Activated naive CD4-positive, alpha-beta T cell treated with anti-CD3 and anti-CD28 coated beads for 36 hours (primary cell): ENCODE results near the gene NCAPH2. TPM values are rescaled to one million over a fixed set of nuclear protein-coding genes. Genes with fewer than 3 reads are reported as not detected.

Experiments used
- CTCF ChIA-PET: fragments of 350-600 bp; sonication (Branson Sonifier 250); formaldehyde crosslinking; loops from one replicate; lab custom pipeline; 2021; ENCODE audit warnings: antibody characterized with exemption; lab: Charles Lee
- DNase-seq: peaks from one replicate; pipeline ENCODE4 v3.0.0-alpha.2; 2020
- H3K27ac Mint-ChIP-seq: one replicate; pipeline ENCODE4 v1.8.0; 2021; ENCODE audit warnings: mild to moderate bottlenecking, mixed read lengths
- H3K27me3 Mint-ChIP-seq: one replicate; pipeline ENCODE4 v1.8.0; 2021; ENCODE audit warnings: low read depth, mixed read lengths
- H3K36me3 Mint-ChIP-seq: one replicate; pipeline ENCODE4 v1.8.0; 2021; ENCODE audit warnings: low read depth, mixed read lengths
- H3K4me1 Mint-ChIP-seq: one replicate; pipeline ENCODE4 v1.8.0; 2021; ENCODE audit warnings: low read depth, mixed read lengths
- H3K4me3 Mint-ChIP-seq: one replicate; pipeline ENCODE4 v1.8.0; 2021; ENCODE audit warnings: mild to moderate bottlenecking, moderate library complexity, mixed read lengths
- H3K9me3 Mint-ChIP-seq: one replicate; pipeline ENCODE4 v1.8.0; 2021; ENCODE audit warnings: mixed read lengths
- intact Hi-C: fragments of 100-400 bp; cut with micrococcal nuclease; formaldehyde crosslinking; loops from one replicate; pipeline ENCODE4 v1.15.1; 2023
- total RNA-seq, 2 experiments: library from RNA; stranded (reverse); gene quantifications; one replicate each; pipeline ENCODE4 v1.2.3, GENCODE V29; 2021

The NCAPH2 gene
- total RNA-seq, 2 experiments from 2014 or later, result 104 to 115 TPM

GRCh38 chr22:50502628-50503474 is 5.2 kb upstream of the NCAPH2 start:
- DNase-seq, result no peak
- Mint-ChIP-seq H3K9me3 (no peaks in the 10 kb centered on the region), H3K4me1 (peaks cover 4% of the 10 kb centered on the region), H3K36me3 (peaks cover 4% of the 10 kb centered on the region), H3K27me3 (no peaks in the 10 kb centered on the region), H3K27ac (no peak overlapping the region), H3K4me3 (no peak overlapping the region)
- CTCF ChIA-PET, result interaction anchor here (1.5 kb wide), 1 partner anchor 23 kb away, joined by 3 read pairs; no protein-coding TSS in a partner anchor
- intact Hi-C loops, result no loop called here

GRCh38 chr22:50503475-50504145 is 4.4 kb upstream of the NCAPH2 start:
- peaks cover 6% of the 10 kb centered on the region for H3K36me3 Mint-ChIP-seq
- H3K27ac Mint-ChIP-seq, result no peak overlapping the region
- peaks cover 4% of the 10 kb centered on the region for H3K4me1 Mint-ChIP-seq
- no peak overlapping the region for H3K4me3 Mint-ChIP-seq
- no peaks in the 10 kb centered on the region for H3K27me3 Mint-ChIP-seq
- intact Hi-C loops, result no loop called here
- H3K9me3 Mint-ChIP-seq, result no peaks in the 10 kb centered on the region
- CTCF ChIA-PET, result interaction anchor here (1.5 kb wide), 1 partner anchor 22 kb away, joined by 3 read pairs; no protein-coding TSS in a partner anchor
- DNase-seq, result no peak

GRCh38 chr22:50504369-50505211 is 3.4 kb upstream of the NCAPH2 start:
- peaks cover 13% of the 10 kb centered on the region for H3K4me1 Mint-ChIP-seq
- no peak for DNase-seq
- no peak overlapping the region for H3K27ac Mint-ChIP-seq
- H3K27me3 Mint-ChIP-seq, result no peaks in the 10 kb centered on the region
- CTCF ChIA-PET, result no interaction called here
- intact Hi-C loops, result no loop called here
- H3K4me3 Mint-ChIP-seq, result no peak overlapping the region
- H3K36me3 Mint-ChIP-seq, result peaks cover 6% of the 10 kb centered on the region
- H3K9me3 Mint-ChIP-seq, result no peaks in the 10 kb centered on the region

GRCh38 chr22:50505276-50505775 is 2.7 kb upstream of the NCAPH2 start:
- peaks cover 18% of the 10 kb centered on the region for H3K4me1 Mint-ChIP-seq
- no peaks in the 10 kb centered on the region for H3K9me3 Mint-ChIP-seq
- intact Hi-C loops, result no loop called here
- no peaks in the 10 kb centered on the region for H3K27me3 Mint-ChIP-seq
- H3K27ac Mint-ChIP-seq, result no peak overlapping the region
- peaks cover 6% of the 10 kb centered on the region for H3K36me3 Mint-ChIP-seq
- CTCF ChIA-PET, result no interaction called here
- no peak overlapping the region for H3K4me3 Mint-ChIP-seq
- DNase-seq, result no peak

- CTCF ChIA-PET, result no interaction called here
- H3K27me3 Mint-ChIP-seq, result no peaks in the 10 kb centered on the region
- DNase-seq, result no peak
- H3K4me1 Mint-ChIP-seq, result peaks cover 18% of the 10 kb centered on the region
- no peaks in the 10 kb centered on the region for H3K9me3 Mint-ChIP-seq
- H3K36me3 Mint-ChIP-seq, result peaks cover 6% of the 10 kb centered on the region
- peak overlapping the region; percentile 96 for H3K4me3 Mint-ChIP-seq
- intact Hi-C loops, result loop anchor here (2.0 kb wide), 1 partner anchor 31 kb away; the partner anchor contains the start of gene SBF1
- no peak overlapping the region for H3K27ac Mint-ChIP-seq
These were observed 2.0 kb upstream of the NCAPH2 start for GRCh38 chr22:50505776-50506610.

GRCh38 chr22:50506611-50507420 is 1.2 kb upstream of the NCAPH2 start:
- no peak for DNase-seq
- no peaks in the 10 kb centered on the region for H3K9me3 Mint-ChIP-seq
- no peaks in the 10 kb centered on the region for H3K27me3 Mint-ChIP-seq
- CTCF ChIA-PET, result interaction anchor here (2.8 kb wide), 1 partner anchor 18 kb away, joined by 22 read pairs; the partner anchor contains the start of gene SCO2
- peak overlapping the region; percentile 89 for H3K27ac Mint-ChIP-seq
- H3K4me1 Mint-ChIP-seq, result peaks cover 20% of the 10 kb centered on the region
- peak overlapping the region; percentile 96 for H3K4me3 Mint-ChIP-seq
- intact Hi-C loops, result loop anchor here (1.0 to 2.0 kb wide), 2 partner anchors 32 to 38 kb away; partner anchors contain the start of gene SBF1
- peaks cover 6% of the 10 kb centered on the region for H3K36me3 Mint-ChIP-seq

GRCh38 chr22:50507421-50507990 is 518 bp upstream of the NCAPH2 start, which contains the start of gene LMF2:
Gene LMF2 (minus strand): TSS chr22:50507702. CDS start chr22:50507675, 27 bp downstream.
- Mint-ChIP-seq H3K9me3 (no peaks in the 10 kb centered on the region), H3K36me3 (peaks cover 10% of the 10 kb centered on the region), H3K4me3 (peak within 1 kb of the TSS; percentile 96), H3K27ac (peak within 1 kb of the TSS; percentile 96), H3K4me1 (peaks cover 26% of the 10 kb centered on the region), H3K27me3 (no peaks in the 10 kb centered on the region)
- peak; percentile 95 for DNase-seq
- CTCF ChIA-PET, result interaction anchor here (1.0 to 2.8 kb wide), 4 partner anchors 10 to 114 kb away, joined by 3 to 22 read pairs (median 8); partner anchors contain the start of gene SCO2
- intact Hi-C loops, result loop anchor here (1.0 to 2.0 kb wide), 2 partner anchors 33 to 38 kb away; partner anchors contain the start of gene SBF1

GRCh38 chr22:50508897-50509296 is 873 bp downstream of the NCAPH2 start:
- intact Hi-C loops, result loop anchor here (1.0 to 2.0 kb wide), 6 partner anchors 16 to 166 kb away; partner anchors contain the start of genes CHKB, PPP6R2, SCO2 and SYCE3
- H3K4me3 Mint-ChIP-seq, result peak overlapping the region; percentile 96
- H3K27me3 Mint-ChIP-seq, result no peaks in the 10 kb centered on the region
- no peak for DNase-seq
- H3K4me1 Mint-ChIP-seq, result peaks cover 34% of the 10 kb centered on the region
- CTCF ChIA-PET, result interaction anchor here (0.8 to 2.8 kb wide), 6 partner anchors 11 to 268 kb away, joined by 3 to 22 read pairs (median 4); partner anchors contain the start of genes CPT1B, SCO2 and SYCE3
- no peaks in the 10 kb centered on the region for H3K9me3 Mint-ChIP-seq
- peaks cover 14% of the 10 kb centered on the region for H3K36me3 Mint-ChIP-seq
- peak overlapping the region; percentile 93 for H3K27ac Mint-ChIP-seq

GRCh38 chr22:50513175-50513574 is 5.2 kb downstream of the NCAPH2 start:
- H3K27me3 Mint-ChIP-seq, result no peaks in the 10 kb centered on the region
- no peak overlapping the region for H3K4me3 Mint-ChIP-seq
- intact Hi-C loops, result no loop called here
- H3K4me1 Mint-ChIP-seq, result peaks cover 38% of the 10 kb centered on the region
- DNase-seq, result no peak
- CTCF ChIA-PET, result no interaction called here
- no peaks in the 10 kb centered on the region for H3K9me3 Mint-ChIP-seq
- no peak overlapping the region for H3K27ac Mint-ChIP-seq
- H3K36me3 Mint-ChIP-seq, result peaks cover 26% of the 10 kb centered on the region

GRCh38 chr22:50516068-50516467 is 8.0 kb downstream of the NCAPH2 start:
- intact Hi-C loops, result no loop called here
- Mint-ChIP-seq H3K4me1 (peaks cover 25% of the 10 kb centered on the region), H3K36me3 (peaks cover 35% of the 10 kb centered on the region), H3K27me3 (no peaks in the 10 kb centered on the region), H3K9me3 (no peaks in the 10 kb centered on the region), H3K4me3 (no peak overlapping the region), H3K27ac (no peak overlapping the region)
- DNase-seq, result no peak
- CTCF ChIA-PET, result interaction anchor here (1.3 to 1.8 kb wide), 2 partner anchors 9 to 106 kb away, joined by 4 to 9 read pairs; partner anchors contain the start of gene SCO2
